GM18508 (cell line): ENCODE results near the gene PI4KA.

Experiments used
- ATAC-seq: cut with Tn5 transposase; IDR thresholded peaks from one replicate; pipeline ENCODE4 v1.9.1; 2021; ENCODE audit warnings: moderate number of reproducible peaks; ENCODE audit not compliant: insufficient read depth, unreplicated experiment

The PI4KA gene

GRCh38 chr22:20798218-20798617 lies 60.4 kb downstream of the PI4KA start:
- ATAC-seq, result no peak

GRCh38 chr22:20796731-20797130 lies 61.9 kb downstream of the PI4KA start:
- ATAC-seq, result no peak

- ATAC-seq, result no peak
Measured at GRCh38 chr22:20794650-20795413, 63.8 kb downstream of the PI4KA start.

GRCh38 chr22:20793748-20794649 lies 64.6 kb downstream of the PI4KA start:
- no peak for ATAC-seq

GRCh38 chr22:20792966-20793728 lies 65.5 kb downstream of the PI4KA start:
- no peak for ATAC-seq

GRCh38 chr22:20792221-20792965 lies 66.2 kb downstream of the PI4KA start:
- ATAC-seq, result no peak

- ATAC-seq, result no peak
Measured at GRCh38 chr22:20788627-20789344, 69.8 kb downstream of the PI4KA start.

GRCh38 chr22:20787746-20788626 lies 70.6 kb downstream of the PI4KA start:
- no peak for ATAC-seq

GRCh38 chr22:20787223-20787622 lies 71.4 kb downstream of the PI4KA start:
- ATAC-seq, result no peak

GRCh38 chr22:20786536-20786979 lies 72.1 kb downstream of the PI4KA start:
- no peak for ATAC-seq

- ATAC-seq, result no peak
Measured at GRCh38 chr22:20786048-20786447, 72.6 kb downstream of the PI4KA start.

GRCh38 chr22:20785415-20785814 lies 73.2 kb downstream of the PI4KA start:
- ATAC-seq, result no peak

GRCh38 chr22:20783844-20784723 lies 74.5 kb downstream of the PI4KA start:
- ATAC-seq, result no peak

- no peak for ATAC-seq
Measured at GRCh38 chr22:20783300-20783673, 75.3 kb downstream of the PI4KA start.

GRCh38 chr22:20782596-20783299 lies 75.9 kb downstream of the PI4KA start:
- no peak for ATAC-seq

- ATAC-seq, result no peak
Measured at GRCh38 chr22:20782083-20782482, 76.5 kb downstream of the PI4KA start.
